HG02642 (cell line): ENCODE measurements around the gene AP2A2.
"Not testable (repeated sequence)": the region's sequence is repeated elsewhere in the genome, so short reads cannot be mapped to it uniquely, and the experiment has no call there.

ENCODE experiments used
- ATAC-seq: cut with Tn5 transposase; IDR thresholded peaks from one replicate; pipeline ENCODE4 v1.9.1; 2021; ENCODE audit warnings: mild to moderate bottlenecking; ENCODE audit not compliant: unreplicated experiment, poor library complexity

Gene AP2A2

GRCh38 chr11:952406-953385 lies 27.0 kb downstream of the AP2A2 start:
- ATAC-seq, result no peak

GRCh38 chr11:953512-953911 lies 27.8 kb downstream of the AP2A2 start:
- ATAC-seq, result no peak

- ATAC-seq, result no peak
Observed at GRCh38 chr11:954392-955153, 28.9 kb downstream of the AP2A2 start.

- ATAC-seq, result no peak
Observed at GRCh38 chr11:955154-956063, 29.7 kb downstream of the AP2A2 start.

DNA sequence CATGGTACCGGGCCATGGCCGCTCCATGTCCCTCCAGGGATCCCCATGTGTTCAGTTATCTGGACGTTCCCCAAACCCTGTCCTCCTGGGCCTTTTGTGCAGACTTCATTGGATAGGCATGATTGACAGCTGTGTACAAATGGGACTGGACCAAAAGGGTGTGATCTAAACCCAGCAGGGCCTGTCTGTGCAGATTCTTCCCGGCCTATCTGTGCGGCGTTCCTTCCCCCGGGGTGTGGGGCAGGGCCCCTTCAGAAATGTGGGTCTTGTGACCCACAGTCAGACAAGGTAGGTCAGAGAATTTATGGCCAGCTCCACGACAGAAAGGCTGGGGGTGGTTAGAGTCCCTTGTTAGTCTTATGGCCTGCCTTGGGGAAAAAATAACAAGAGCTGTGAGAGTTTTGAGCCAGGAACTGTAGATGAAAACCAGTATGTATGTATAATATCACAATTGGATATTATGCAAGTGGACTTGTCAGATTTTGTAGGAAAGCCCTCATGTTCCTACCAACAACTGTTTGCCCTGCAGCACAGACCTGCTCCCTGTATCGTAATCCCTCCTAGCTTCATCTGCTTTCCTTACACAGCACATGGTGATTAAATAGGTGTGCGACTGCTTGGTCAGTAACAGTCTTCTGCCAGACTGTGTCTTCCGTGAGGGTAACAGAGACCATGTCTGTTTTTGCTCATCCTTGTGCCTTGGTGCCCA lies 31.7 kb downstream of the AP2A2 start:
- ATAC-seq, result no peak

- ATAC-seq, result no peak
Observed at GRCh38 chr11:958101-958500, 32.4 kb downstream of the AP2A2 start.

- ATAC-seq, result no peak
Observed at GRCh38 chr11:959027-959426, 33.4 kb downstream of the AP2A2 start.

DNA sequence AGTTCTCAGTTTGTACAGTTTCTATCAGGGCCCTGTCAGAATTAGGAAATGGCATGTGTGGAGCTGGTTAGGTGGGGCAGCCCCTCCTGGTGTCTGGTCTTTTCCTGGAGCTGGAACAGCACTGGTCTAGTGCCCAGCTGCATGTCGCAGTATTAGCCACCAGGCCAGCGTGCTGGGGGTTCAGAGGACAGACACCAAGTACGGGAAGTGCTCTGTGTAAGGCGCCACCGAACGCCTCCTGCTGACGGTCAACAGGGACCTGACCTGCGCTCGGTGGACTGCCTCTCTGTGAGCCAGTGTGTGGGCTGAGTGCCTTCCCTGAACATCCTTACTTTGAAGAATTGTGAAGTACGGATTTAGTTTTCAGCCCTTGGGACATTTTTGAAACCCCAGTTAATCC lies 33.9 kb downstream of the AP2A2 start:
- ATAC-seq, result no peak

DNA sequence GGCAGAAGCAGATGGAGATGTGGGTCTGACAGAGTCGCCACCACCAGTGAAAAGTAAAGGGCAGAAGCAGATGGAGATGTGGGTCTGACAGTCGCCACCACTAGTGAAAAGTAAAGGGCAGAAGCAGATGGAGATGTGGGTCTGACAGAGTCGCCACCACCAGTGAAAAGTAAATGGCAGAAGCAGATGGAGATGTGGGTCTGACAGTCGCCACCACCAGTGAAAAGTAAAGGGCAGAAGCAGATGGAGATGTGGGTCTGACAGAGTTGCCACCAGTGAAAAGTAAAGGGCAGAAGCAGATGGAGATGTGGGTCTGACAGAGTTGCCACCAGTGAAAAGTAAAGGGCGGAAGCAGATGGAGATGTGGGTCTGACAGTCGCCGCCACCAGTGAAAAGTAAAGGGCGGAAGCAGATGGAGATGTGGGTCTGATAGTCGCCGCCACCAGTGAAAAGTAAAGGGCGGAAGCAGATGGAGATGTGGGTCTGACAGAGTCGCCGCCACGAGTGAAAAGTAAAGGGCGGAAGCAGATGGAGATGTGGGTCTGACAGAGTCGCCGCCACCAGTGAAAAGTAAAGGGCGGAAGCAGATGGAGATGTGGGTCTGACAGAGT lies 35.7 kb downstream of the AP2A2 start:
- not testable (repeated sequence) for ATAC-seq

DNA sequence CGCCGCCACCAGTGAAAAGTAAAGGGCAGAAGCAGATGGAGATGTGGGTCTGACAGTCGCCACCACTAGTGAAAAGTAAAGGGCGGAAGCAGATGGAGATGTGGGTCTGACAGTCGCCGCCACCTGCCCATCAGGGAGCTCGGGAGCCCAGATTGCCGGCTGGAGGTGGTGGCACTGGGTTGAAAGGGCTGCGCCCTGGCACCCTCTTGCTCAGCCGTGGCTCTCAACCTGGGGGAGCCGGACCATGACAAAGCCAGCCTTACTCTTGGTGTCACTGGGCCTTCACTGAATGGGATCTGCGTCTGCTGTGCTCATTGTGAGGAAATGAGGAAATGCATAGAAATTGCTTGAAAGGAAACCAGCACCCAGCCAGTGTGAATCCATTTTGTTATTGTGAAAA lies 36.3 kb downstream of the AP2A2 start:
- no peak for ATAC-seq

DNA sequence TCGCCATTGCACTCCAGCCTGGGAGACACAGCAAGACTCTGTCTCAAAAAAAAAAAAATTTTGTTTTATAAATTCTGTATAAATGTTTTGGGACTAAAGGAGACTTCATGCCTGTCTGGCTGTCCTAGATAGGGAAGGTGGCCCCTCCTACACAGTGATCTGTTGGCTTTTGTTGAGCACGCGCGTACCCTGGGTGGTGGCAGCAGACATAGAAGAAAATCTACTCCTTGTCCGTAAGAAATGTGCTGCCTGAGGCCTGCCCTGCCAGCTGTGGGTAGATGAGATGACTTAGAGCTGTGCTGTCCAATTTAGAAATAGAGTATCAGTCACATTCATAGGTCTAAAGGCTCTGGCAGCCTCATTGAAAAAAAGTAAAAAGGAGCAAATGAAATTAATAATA lies 37.0 kb downstream of the AP2A2 start:
- ATAC-seq, result no peak

GRCh38 chr11:963852-964251 lies 38.2 kb downstream of the AP2A2 start:
- ATAC-seq, result no peak

DNA sequence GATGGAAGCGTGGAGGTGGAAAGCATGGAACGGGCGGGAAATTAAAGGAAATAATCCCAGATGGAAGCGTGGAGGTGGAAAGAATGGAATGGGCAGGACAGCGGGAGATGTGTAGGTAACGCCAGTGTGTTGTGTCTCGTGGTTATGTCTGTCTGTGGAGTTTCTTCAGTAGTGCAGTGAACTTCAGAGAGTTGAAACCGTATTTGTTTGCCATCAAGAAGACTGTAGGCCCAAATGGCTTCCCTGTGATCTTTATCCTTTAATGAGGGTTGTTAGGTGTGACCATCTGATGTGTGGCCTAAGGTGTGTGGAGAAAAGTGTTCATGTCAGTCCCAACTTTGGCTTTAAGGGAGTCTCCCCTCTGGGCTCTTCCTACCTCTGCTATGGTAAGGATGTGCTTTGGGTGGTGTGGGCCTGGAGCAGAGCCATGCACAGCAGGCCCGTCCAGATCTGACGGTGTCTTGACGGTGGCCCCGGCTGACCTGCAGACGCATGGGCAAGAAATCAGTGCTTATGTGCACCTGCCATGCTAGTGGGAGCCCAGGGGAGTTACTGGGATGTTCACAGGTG lies 39.6 kb downstream of the AP2A2 start:
- no peak for ATAC-seq

GRCh38 chr11:967995-968751 lies 42.5 kb downstream of the AP2A2 start:
- no peak for ATAC-seq

DNA sequence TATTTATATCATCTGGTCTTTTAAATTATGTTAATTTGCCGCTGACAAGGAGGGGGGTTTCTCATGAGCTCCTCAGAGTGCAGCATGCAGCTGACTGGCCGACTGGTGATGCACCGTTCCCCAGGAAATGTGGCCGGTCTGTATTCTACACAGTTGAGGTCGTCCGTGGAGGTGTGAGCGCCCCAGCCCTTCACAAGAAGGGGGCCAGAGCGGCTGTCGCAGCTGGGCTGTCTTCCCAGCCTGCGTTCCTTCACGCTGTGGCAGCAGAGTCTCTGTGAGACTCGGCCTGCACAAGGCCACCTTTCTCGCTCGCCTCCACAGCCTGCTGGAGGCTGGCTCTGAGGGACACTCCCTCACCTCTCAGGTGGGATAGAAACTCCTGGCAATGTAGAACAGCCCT lies 43.2 kb downstream of the AP2A2 start:
- ATAC-seq, result no peak

GRCh38 chr11:969651-970205 lies 44.1 kb downstream of the AP2A2 start:
- ATAC-seq, result no peak

GRCh38 chr11:970319-970871 lies 44.7 kb downstream of the AP2A2 start:
- no peak for ATAC-seq
